Memory B cell (primary cell): ENCODE data around the gene CIAO2A.

ENCODE experiments used
- ATAC-seq: fragments of 150-1000 bp; cut with Tn5 transposase; 2 replicates; pipeline ENCODE4 v1.10.0; 2021; ENCODE audit warnings: low read depth, mild to moderate bottlenecking, moderate library complexity
- DNase-seq, 2 donors: peaks; one replicate each; pipeline ENCODE4 v3.0.0; 2022; ENCODE audit warnings: low spot score in 2 of 2
- H3K27ac Mint-ChIP-seq: one replicate; pipeline ENCODE4 v1.8.0; 2022; ENCODE audit warnings: mild to moderate bottlenecking, moderate library complexity, mixed read lengths
- H3K27me3 Mint-ChIP-seq: one replicate; pipeline ENCODE4 v1.8.0; 2022; ENCODE audit warnings: mixed read lengths
- H3K36me3 Mint-ChIP-seq: one replicate; pipeline ENCODE4 v1.8.0; 2022; ENCODE audit warnings: mild to moderate bottlenecking, mixed read lengths
- H3K4me1 Mint-ChIP-seq: one replicate; pipeline ENCODE4 v1.8.0; 2022; ENCODE audit warnings: mixed read lengths
- H3K4me3 Mint-ChIP-seq: one replicate; pipeline ENCODE4 v1.8.0; 2022; ENCODE audit warnings: mild to moderate bottlenecking, moderate library complexity, mixed read lengths
- H3K9me3 Mint-ChIP-seq: one replicate; pipeline ENCODE4 v1.8.0; 2022; ENCODE audit warnings: mixed read lengths

The CIAO2A gene

DNA sequence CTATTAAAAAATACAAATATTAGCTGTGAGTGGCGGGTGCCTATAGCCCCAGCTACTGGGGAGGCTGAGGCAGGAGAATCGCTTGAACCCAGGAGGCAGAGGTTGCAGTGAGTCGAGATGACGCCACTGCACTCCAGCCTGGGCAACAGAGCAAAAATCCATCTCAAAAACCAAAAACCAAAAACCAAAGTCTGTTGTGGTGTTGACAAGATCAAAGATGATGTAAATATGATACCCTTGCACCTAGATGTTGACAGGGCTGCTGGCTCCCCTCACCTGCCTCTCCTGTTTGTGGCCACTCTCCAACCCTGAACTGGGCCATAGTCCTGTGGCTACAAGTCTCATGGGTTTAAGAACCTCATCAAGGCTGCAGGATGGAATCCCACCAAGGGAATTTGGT, 63.5 kb downstream of the CIAO2A start:
- no peaks in the 10 kb centered on the region for H3K9me3 Mint-ChIP-seq
- H3K27me3 Mint-ChIP-seq = no peaks in the 10 kb centered on the region
- no peak overlapping the region for H3K27ac Mint-ChIP-seq
- DNase-seq = no peak
- H3K36me3 Mint-ChIP-seq = peaks cover 10% of the 10 kb centered on the region
- ATAC-seq = no peak
- H3K4me1 Mint-ChIP-seq = peaks cover 39% of the 10 kb centered on the region
- H3K4me3 Mint-ChIP-seq = no peak overlapping the region

- DNase-seq (no peak), ATAC-seq (no peak)
- Mint-ChIP-seq H3K36me3 (peaks cover 10% of the 10 kb centered on the region), H3K9me3 (no peaks in the 10 kb centered on the region), H3K27me3 (no peaks in the 10 kb centered on the region), H3K4me1 (peaks cover 36% of the 10 kb centered on the region), H3K4me3 (no peak overlapping the region), H3K27ac (no peak overlapping the region)
Observed at GRCh38 chr15:64029633-64030032, 64.0 kb downstream of the CIAO2A start.

GRCh38 chr15:64029110-64029509, 64.5 kb downstream of the CIAO2A start:
- ATAC-seq (no peak), DNase-seq (no peak)
- peaks cover 31% of the 10 kb centered on the region for H3K4me1 Mint-ChIP-seq
- H3K9me3 Mint-ChIP-seq = no peaks in the 10 kb centered on the region
- H3K4me3 Mint-ChIP-seq = no peak overlapping the region
- H3K27ac Mint-ChIP-seq = no peak overlapping the region
- no peaks in the 10 kb centered on the region for H3K27me3 Mint-ChIP-seq
- H3K36me3 Mint-ChIP-seq = peaks cover 10% of the 10 kb centered on the region

DNA sequence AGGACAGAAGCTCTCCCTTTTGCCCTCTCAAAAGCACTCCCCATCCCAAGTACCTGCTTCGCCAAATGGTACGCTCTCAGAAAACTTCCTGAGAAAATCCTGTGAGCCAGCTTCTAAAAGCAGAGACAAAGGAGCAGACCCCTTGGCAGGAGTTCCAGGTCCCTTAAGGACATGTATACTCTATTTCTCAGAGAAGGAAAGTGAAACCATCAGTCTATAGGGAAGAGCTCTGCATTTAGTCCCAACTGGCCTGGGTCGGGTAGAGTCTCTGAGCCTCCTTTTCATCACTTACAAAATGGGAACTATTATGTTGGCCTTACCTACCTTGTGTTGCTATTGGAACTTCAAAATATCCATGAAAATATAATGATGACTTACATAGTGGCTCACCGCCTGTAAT, 67.0 kb downstream of the CIAO2A start:
- no peak for ATAC-seq
- Mint-ChIP-seq H3K4me3 (no peak overlapping the region), H3K4me1 (peaks cover 28% of the 10 kb centered on the region), H3K9me3 (no peaks in the 10 kb centered on the region), H3K27me3 (no peaks in the 10 kb centered on the region), H3K27ac (no peak overlapping the region), H3K36me3 (peaks cover 17% of the 10 kb centered on the region)
- no peak for DNase-seq

DNA sequence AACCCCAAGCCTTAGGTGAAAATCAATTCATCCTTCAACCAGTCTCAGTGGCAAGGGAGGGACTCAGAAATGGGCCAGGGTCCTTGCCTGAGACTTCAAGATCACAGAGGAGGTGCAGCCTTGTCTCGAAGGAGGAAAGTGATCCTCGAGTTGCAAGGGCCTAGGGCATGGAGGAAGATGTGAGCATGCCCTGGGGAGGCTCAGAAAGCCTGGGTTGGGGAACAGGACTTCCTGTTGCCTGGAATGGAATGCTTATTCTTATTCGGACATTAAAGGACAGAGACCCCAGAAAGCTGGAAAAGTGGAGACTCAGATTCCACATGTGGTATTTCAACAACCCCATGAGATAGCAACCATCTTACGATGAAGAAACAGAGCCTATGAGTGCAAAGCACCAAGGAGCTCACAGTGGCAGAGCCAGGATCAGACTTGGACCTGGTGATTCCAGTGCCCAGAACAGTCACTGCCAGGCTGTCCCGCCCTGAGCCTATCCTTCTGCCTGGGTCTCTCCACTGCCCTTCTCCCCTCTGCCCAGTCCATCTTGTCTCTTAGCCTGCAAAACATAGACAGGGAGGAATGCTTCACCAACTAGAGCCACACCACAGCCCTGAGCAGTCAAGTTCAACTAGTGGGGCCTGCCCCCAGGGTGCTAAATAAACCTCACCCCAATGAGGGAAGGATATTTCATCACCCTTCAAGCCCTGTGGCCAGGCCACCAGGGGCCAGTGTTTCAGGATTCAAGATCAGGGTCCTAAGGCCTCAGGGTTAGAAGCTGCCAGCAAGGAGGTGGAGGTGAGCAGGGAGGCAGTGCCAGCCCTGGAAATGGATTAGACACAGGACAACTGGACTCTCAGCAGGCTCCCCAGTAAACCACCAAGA, 69.2 kb downstream of the CIAO2A start:
- H3K4me3 Mint-ChIP-seq = no peak overlapping the region
- H3K36me3 Mint-ChIP-seq = peaks cover 19% of the 10 kb centered on the region
- H3K27ac Mint-ChIP-seq = no peak overlapping the region
- no peaks in the 10 kb centered on the region for H3K9me3 Mint-ChIP-seq
- H3K4me1 Mint-ChIP-seq = peaks cover 23% of the 10 kb centered on the region
- no peak for DNase-seq
- no peaks in the 10 kb centered on the region for H3K27me3 Mint-ChIP-seq
- ATAC-seq = no peak

GRCh38 chr15:64023220-64023619, 70.4 kb downstream of the CIAO2A start:
- DNase-seq (no peak), ATAC-seq (no peak)
- Mint-ChIP-seq H3K27me3 (no peaks in the 10 kb centered on the region), H3K9me3 (no peaks in the 10 kb centered on the region), H3K4me1 (peaks cover 15% of the 10 kb centered on the region), H3K27ac (no peak overlapping the region), H3K4me3 (no peak overlapping the region), H3K36me3 (peaks cover 15% of the 10 kb centered on the region)

GRCh38 chr15:64022571-64022970, 71.1 kb downstream of the CIAO2A start:
- DNase-seq (no peak), ATAC-seq (no peak)
- no peaks in the 10 kb centered on the region for H3K9me3 Mint-ChIP-seq
- H3K4me1 Mint-ChIP-seq = peaks cover 11% of the 10 kb centered on the region
- no peak overlapping the region for H3K27ac Mint-ChIP-seq
- H3K27me3 Mint-ChIP-seq = no peaks in the 10 kb centered on the region
- peaks cover 15% of the 10 kb centered on the region for H3K36me3 Mint-ChIP-seq
- no peak overlapping the region for H3K4me3 Mint-ChIP-seq
